Caki2 (cell line): Measurements from ENCODE around the gene WRNIP1. TPM values are rescaled to one million over a fixed set of nuclear protein-coding genes. Genes with fewer than 3 reads are reported as not detected.

ENCODE experiments used
- DNase-seq: peaks from one replicate; pipeline ENCODE4 v3.0.0-alpha.2; 2015; ENCODE audit warnings: low read depth
- in situ Hi-C: cut with HindIII; loops from 2 replicates; pipeline ENCODE4 v1.10.0; 2016; ENCODE audit warnings: low sequenced_read_pairs, low pct_unique_long_range_greater_than_20kb, mixed read lengths
- total RNA-seq: library from RNA; depleted of rRNA; stranded (reverse); fragments of >200 nt; shearing (Covaris generic); gene quantifications from 2 replicates; pipeline ENCODE4 v1.2.3, GENCODE V29; 2014; ENCODE audit warnings: low replicate concordance

Gene WRNIP1
- total RNA-seq, 1 experiment from 2014 or later: 94.7 TPM

DNA sequence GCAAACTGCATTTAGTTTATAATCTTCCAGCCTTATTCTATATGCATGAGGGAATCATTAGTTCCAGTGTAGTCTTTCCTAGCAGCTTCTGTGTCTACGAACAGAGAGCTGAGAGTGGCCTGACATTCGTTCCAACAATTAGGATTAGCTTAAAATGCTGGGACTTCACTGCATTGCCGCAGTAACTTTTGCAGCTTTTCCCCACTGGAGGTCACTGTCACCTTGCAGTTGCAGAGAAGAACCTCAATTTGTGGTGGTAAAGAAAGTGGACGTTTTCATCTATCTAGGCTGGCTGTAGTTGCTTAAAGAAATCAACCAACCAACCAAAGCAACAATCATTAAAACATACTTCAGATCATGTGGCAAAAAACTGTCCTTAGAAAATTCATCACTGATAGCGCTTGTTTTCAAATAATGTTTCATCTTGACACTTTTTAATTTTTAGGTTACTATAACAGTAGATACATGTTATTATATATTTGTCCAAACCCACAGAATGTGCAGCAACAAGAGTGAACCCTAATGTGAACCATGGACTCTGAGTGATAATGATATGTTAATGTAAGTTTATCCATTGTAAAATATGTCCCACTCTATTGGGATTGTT lies 26.7 kb upstream of the WRNIP1 start:
- in situ Hi-C loops: no loop called here
- DNase-seq: peak; percentile 35

DNA sequence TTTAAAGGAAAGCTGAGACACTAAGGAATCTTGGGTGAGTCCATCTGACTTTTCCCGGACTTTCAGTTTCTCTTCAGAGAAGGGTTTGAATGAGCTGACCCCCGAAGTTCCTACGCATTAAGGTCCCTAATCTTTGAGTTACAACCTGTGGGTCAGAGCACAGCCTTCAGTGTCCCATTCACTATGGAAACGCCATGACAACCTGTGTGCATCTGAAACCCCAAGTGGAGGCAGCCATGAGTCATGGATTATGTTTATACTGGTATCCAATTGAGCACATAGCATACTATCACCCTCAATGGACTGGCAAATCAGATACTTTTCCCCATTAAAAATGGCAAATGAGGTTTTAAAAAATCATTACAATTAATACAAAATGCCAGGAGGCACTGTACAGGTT lies 25.9 kb upstream of the WRNIP1 start:
- DNase-seq: peak; percentile 35
- in situ Hi-C loops: no loop called here

DNA sequence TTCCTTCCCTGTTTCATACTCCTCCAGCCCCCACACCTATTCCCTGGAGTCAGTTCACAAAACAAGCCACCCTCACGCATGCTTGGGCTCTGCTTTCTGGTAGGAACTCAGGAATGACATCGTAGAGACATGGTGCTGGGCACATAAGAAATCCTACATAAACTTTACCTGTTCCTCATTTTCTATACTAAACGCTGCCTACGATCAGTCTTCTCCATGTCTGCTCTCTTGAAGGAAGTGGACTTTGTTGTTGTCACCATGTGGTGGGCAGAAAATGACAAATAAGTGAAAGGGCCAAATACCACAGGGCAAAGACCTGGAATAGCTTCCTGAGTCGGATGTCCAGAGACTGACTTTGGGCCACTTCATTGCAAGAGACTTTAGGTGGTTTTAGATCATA lies 24.6 kb upstream of the WRNIP1 start:
- no peak for DNase-seq
- in situ Hi-C loops: no loop called here

DNA sequence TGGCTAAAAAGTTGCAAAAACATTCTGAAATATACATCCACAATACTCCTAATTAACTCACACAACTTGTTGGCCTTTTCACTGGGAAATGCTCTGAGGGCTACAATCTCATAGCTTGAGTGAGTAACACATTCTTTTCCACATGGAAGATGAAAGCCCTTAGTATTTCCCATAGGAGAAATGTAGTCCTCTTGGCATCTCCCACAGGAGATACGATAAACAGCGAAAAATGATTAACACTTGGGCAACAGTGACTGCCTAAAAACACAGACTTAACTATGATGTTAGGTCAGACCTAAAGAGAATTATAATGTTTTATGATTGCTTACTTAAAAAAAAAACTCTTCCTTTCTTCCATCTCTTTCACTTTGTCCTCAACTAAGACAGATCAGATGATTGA lies 23.4 kb upstream of the WRNIP1 start:
- DNase-seq: no peak
- in situ Hi-C loops: no loop called here

DNA sequence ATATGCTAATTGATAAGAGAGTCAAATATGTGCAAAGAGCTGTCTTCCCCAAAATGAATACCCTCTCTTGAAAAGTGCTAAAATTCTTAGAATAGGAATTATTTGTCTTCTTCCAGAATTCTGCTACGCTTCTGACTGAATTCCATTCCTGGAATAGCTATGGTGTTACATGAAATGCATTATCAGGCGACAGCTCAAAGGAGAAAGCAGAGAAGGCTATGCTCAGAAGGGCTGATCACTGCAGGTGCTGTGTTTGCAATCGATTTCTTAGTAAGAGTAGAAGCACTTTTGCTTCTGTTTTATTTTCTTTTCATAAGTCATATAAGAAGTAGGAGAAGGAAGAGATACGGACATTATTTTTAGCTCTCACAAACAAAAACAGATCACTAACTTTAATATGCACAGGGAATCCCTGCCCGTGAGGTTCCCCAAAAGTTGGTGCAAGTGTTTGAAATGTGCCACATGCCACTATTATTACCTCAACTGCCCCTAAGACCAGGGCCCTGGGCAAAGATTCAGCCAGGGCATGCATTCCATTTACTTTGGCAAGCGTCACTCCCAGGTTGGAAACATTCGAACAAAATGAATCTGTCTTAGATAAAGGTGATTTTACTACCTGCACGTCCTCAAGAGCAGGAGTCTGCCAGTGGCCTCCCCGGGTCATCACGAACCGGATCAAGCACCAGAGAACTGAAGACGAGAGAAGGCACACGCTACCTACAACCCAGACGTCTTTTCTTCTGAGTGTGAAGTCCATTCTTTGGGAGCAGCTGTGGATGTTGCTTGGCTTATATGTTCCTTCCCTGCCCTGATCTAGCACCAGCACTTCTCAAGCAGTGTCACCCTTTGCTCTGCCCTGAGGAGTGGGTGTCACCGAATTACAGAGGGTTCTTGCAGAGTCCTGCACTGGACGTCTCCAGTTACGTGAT lies 21.6 kb upstream of the WRNIP1 start:
- in situ Hi-C loops: no loop called here
- DNase-seq: no peak

DNA sequence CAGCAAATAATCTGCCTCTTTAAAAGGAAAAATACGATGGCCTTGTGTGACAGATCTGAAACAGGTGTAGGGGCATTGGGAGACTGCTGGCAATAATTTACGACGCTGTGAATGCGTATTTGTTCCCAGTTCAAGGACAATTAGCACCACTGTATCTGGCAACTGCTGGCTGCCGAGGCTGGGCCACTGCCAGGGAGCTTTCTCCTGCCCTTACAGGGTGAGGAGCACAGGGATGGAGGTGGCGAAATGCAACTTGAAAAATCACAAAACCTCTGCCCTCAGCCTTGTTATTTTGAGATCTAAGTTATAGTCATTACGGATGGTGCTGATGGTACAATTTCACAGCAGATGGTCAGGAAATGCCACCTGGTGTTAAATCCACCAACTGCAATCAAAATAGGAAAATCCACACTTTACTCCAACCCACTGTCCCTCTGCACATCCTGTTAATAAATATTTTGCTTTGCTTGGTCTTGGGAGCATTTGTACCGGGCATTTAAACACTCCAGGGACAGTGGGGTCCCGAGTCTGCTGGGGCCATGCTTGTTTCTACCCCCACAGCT lies 20.9 kb upstream of the WRNIP1 start:
- in situ Hi-C loops: no loop called here
- no peak for DNase-seq

DNA sequence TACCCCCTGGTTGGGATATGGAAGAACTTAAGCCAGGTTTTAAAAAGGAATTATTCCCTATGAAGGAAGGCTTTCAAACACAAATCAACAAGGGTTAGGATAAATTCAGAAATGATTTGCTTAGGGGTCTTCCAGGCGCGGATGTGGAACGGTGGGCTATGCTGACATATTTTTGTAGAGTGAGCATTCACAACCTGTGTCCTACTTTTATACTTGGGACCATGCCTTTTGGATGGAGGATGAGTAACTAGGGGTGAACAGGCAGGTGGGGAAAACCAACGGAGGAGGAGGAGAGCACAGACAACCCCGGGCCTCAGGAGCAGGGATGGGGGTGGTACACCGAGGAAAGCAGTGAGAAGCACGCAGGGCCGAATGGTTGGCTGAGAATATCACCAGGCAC lies 20.4 kb upstream of the WRNIP1 start:
- no peak for DNase-seq
- in situ Hi-C loops: no loop called here

DNA sequence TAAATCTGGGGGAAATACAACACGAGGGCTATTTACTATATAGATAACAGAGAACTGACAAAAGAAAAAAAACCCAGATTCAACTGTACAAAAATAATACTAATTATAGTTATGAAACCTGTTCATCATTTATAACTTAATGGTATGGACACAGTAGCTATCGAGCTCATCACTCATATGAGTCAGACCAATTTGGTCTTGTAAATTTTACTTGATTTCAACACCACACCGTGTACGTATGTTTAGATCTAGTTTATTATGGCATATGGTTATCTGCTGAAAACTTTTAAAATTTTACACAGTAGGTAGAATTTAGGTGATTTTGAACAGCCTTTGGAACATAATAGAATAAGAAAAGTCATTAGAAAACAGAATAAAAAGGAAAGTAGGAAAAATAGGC lies 19.9 kb upstream of the WRNIP1 start:
- in situ Hi-C loops: no loop called here

DNA sequence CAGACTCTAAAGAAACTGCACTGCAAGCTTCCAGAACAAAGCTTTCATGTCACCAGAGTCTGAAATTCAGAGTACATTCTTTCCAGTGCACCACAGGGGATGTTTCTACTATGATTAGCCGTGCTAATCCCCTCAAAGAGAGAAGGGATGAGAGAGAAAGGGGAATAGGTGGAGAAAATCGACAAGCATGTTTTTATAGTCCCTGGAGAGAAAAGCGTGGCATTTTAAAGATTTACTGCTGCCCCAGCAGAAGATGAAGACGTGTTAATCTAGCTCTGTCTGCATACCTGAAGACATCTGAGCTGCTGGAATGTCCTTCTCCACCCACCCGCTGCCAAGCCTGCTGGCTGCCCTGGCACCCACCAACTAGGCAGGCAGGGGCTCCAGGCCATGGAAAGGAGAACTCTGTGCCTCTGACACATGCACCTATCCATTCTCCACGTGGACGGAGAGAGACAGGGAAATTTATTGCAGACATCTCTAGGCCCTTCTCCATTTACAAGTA lies 18.6 kb upstream of the WRNIP1 start:
- no peak for DNase-seq
- in situ Hi-C loops: no loop called here

More for the DNA sequence above, 19.9 kb upstream of the WRNIP1 start:
- no peak for DNase-seq

DNA sequence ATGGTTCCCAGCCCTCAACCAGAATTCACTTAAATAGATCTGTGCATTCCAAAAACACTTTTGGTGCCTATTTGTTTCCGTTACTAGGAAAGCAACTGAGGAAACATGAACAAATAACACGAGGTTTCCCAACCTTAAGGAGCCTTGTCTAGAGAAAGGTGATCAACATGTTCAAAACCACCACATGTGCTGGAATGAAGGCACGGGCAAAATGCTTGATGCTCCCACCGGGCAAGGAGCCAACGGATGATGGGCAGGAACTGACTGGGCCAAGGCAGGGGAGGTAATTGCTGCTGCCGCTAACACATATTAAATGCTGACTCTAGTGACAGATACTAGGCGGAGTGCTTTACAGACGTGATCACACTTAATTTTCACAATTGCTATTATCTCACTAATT lies 17.0 kb upstream of the WRNIP1 start:
- DNase-seq: no peak
- in situ Hi-C loops: no loop called here

DNA sequence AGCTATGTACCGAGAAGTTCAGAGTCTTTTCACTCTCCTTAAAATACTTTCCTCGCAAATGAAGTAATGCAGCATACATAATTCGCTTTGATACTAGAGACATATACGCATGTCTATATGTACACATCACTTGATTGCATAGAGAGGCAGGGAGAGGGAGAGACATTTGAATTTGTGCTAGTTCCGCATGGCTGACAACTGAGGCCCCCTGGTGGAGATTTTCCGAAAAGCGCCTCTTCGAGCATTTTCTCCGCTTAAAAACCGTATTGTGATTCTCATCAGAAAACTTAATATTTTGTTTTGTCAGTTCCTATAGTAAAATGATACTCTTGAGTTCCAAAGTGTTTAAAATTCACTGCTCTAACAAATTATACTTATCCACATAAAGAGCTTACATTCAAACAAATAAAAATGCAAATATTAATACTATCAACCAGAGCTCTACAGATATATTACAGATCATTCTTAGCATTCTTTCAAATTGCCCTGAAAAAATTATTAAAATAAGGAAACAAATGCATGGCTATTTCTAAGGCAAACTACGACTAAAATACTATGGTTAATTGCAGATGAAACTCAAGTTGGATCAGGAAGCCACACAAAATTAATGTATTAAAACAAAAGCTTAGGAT lies 15.1 kb upstream of the WRNIP1 start:
- in situ Hi-C loops: no loop called here
- DNase-seq: peak; percentile 39

DNA sequence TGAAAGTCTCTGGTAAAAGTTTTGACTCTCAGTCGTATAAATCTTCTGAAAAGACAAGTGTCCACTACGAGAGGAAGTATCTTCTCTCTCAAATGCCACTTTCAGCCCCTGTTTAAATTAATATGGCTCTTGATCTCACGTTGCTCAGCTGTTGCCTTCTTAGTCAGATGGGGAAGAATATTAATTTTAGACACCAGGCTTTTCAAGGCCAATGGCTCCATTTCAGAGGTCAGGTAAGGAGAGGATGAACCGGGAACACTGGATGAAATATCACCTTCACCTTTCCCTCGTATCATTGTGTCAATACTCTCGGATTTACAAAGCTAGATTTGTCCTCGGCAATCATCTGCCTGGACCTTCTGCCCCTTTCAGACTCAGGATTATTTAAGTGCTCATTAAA lies 14.4 kb upstream of the WRNIP1 start, which contains the start of gene MYLK4:
Gene MYLK4, minus strand, starts transcription at position 91 of the 400 bp plus-strand sequence. CDS start 1,628 bp downstream, outside the sequence.
- DNase-seq: no peak
- in situ Hi-C loops: no loop called here

DNA sequence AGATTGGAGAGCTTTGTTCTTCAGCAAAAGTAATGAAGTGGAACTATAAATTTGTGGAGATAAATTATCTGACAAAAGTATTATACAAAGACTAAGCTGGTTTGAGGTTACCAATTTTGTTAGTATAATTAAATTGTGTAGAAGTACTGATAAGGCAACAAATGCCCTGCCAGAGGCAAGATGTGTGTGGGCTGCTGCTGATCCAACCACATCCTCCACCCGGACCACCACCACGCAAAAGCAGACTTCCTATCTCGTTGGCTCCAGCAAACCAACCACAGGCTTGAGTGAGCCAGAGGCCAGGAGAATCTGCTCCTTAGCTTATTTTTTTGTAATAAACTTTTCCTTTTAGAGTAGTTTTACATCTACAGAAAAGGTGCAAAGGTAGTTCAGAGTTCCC lies 13.3 kb upstream of the WRNIP1 start:
- DNase-seq: no peak
- in situ Hi-C loops: no loop called here

DNA sequence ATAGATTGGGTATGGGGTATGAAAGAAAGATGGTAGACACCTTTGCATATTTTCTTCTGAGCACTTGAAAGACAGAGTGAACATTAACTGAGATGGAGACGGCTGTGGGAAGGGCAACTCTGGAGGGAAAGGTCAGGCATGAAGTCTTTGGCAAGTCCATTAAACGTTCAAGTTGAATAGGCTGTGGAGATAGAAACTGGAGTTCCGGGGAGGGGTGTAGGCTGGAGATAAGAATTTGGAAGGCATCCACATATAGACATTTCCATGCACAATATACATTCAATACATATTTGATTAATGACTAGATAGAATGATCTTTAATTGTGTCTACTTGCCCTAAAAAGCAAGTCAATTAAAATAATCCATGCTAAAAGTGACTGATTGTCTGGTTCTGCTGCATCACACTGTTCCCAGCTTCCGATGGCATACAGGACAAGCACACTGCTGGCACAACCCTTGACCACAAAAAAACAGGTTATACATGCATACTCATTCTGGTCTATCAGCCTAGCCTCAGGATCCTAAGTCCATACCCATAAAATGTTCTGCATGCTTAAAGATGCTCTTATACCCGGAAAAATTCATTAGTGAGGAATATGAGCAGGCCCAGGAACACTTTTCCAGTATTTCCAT lies 12.6 kb upstream of the WRNIP1 start:
- DNase-seq: no peak
- in situ Hi-C loops: no loop called here

DNA sequence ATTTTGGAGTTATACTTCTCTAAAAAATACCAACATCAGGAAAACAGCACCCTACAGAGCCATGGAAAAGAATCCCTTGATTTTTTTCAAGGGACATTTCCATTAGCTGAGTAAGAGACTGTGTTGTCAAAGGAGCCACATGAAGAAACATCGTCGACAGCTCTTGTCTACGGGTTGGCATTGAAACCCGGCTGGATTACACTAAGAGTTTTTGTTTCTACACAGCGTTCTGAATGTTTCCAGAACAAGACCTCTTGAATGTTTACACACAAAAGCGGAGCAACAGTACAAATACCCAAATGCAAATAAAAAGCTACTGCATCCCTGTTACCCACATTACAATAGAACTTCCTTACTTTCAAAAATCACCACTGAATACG lies 12.1 kb upstream of the WRNIP1 start:
- no peak for DNase-seq

DNA sequence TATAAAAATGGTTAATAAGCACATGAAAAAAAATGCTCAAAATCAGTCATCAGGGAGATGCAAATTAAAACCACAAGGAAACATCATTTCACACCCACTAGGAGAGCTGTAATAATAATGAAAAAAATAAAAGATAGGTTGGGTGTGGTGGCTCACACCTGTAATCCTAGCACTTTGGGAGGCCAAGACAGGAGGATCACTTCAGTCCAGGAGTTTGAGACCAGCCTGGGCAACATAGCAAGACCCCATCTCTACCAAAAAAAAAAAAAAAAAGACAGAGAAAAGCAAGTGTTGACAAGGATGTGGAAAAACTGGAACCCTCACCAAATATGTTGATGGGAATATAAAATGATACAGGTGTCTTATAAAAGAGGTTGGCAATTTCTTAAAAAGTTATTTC lies 11.4 kb upstream of the WRNIP1 start:
- in situ Hi-C loops: no loop called here

More for the DNA sequence above, 12.1 kb upstream of the WRNIP1 start:
- in situ Hi-C loops: no loop called here

DNA sequence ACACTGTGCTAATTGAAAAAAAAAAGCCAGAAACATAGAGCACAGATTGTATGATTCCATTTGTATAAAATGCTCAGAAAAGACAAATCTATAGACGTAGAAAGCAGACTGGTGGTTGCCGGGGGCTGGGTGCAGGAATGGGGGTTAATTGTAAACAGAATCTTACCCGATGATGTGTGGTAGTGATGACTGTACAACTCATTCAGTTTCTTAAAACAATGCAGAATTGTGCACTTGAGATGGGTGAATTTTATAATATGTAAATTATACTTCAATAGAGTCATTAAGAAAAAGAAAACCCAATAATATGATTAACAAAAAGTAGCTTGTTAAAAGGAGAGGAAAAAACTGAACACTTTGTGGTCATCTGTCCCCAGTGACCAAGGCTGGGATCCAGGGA lies 10.8 kb upstream of the WRNIP1 start:
- in situ Hi-C loops: no loop called here
- no peak for DNase-seq

More for the DNA sequence above, 11.4 kb upstream of the WRNIP1 start:
- DNase-seq: no peak

DNA sequence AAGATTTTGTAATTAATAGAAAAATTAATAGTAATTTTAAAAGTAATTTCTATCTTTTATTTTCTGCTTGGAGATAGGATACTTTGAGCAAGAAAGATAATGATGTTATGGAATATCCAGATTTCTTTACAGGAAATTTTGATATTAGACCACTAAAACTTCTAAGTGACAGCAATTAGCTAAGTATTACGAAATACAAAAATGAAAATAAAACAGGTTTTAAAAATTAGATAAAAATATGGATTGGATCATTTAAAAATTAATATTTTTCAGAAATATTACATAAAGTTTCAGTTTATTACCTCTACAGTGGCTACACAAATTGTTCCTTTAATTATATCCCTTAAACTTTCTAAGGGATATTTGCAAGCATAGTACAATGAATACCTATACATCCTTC lies 10.3 kb upstream of the WRNIP1 start:
- DNase-seq: no peak
- in situ Hi-C loops: no loop called here
